ENCODE results near the gene ERBIN.
"Not testable (repeated sequence)": the region's sequence is repeated elsewhere in the genome, so short reads cannot be mapped to it uniquely, and the experiment has no call there.

The ERBIN gene

DNA sequence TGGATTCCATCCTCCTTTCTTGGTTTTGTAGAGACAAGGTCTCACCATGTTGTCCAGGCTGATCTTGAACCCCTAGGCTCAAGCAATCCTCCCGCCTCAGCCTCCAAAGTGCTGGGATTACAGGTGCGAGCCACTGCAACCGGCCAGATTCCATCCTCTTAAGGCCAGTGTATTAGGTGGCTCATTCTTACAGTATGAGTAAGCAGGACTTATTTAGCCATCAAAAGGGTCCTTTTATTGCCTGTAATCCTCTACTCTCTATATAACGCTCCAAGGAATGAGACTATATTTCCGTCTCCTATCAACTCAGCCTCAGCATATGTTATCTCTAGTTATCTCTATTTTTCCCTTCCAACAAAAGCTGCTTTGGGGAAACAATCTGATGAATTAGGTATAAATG is 3.0 kb upstream of the ERBIN start:
- FAIRE-seq, result no peak

DNA sequence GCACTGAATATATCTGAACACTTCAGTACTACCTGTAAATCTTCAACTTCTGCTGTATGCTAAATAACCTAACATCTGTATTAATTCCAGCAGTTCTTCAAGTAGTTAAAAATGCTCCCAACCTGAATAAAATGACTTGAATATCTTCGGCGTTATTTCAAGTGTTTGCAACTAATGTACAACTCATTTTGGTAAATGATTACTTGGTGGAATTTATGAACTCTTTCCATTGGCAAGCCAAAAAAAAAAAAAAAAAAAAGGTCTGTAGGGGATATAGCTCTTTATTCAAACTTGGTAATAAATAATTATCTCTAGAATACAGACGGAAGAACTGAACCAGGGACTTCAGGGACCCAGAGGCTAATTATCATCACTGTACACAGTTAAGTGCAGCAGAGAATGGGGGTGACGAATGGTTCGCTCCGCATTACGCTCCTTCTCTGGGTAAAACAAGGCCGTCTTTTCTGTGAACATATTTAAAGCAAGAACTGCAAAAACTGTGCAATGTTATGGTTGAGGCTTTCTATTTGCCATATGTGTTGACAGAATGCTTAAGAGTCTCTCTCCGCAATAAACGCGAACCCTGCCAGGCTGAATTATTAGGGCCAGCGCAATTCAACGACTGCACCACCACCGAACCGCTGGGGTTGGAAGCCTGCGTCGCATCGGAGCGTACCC is 1.9 kb upstream of the ERBIN start:
- no peak for FAIRE-seq

DNA sequence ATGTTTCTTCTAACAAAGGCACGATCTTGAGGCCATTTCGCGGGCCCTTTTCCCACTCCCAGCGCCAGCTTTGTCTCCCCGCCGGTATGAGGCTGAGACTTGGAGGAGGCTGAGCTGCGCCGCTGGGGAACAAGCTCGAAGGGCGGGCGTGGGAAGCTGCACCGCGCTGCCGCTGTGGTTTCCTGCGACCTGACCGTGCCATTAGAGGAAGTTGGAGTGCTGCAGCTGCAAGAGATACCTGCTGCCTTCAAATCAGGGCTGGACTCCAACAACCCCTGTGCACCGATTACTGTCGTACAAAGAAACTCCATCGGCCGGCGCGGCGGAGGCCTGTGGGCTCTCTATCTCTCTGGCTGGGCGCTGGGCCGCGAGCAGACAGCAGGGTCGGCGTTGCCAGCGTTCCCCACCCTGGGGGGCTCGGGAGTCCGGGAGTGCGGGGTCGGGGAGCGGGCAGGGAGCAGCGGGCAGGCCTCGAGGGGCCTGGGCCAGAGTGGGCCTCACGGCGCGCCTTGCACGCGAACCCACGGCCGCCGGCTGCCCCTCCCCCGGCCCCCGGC is 1.3 kb upstream of the ERBIN start:
- no peak for FAIRE-seq

DNA sequence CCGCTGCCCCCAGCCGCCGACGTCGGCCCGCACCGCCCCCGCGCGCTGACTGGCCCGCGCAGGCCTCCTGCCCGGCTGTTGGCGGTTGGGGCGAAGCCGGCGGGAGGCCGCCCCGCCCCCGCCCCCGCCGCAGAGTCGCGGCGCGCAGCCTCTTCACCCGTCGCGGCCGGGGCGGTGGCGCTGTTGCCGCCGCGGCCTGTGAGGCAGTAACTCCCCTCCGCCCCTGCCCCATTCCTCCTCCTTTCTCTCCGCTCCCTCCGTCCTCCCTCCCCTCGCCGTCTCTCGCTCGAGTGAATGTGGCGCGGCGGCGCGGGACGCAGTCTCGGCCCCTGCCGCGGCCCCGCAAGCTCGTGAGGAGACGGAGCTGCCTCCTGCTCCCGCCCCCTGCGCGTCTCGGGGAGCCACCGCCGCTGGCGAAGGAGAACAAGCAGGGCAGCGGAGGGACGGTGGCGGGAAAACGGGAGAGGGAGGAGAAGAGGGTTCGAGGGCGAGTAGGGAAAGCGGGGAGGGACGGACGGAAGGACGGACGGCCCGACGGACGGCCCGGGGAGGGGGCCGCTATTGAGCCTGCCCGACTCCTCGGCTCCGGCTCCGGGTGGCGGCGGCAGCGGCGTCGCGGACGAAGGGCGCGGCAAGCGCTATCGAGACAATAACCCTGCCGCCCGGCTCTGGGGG is 637 bp upstream of the ERBIN start:
- FAIRE-seq, result no peak

DNA sequence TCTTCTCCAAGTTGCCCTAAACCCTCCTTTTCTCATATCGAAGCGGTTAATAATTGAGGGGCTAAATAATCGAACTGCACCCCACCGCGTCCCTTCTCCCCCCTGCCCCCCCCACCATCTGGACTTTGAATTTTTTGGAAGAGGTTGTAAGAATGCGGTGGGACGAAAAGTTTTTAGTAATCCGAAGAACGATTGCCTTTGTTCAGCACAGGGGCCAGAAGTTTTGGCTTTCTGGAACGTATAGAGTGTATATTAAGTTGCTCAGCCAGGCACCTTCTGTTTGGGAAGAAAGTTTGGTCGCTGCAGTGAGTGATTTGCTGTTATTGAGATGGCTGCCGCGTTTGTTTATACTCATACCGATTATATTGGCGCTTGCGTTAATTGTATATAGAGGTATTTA is 518 bp downstream of the ERBIN start:
- FAIRE-seq, result no peak

DNA sequence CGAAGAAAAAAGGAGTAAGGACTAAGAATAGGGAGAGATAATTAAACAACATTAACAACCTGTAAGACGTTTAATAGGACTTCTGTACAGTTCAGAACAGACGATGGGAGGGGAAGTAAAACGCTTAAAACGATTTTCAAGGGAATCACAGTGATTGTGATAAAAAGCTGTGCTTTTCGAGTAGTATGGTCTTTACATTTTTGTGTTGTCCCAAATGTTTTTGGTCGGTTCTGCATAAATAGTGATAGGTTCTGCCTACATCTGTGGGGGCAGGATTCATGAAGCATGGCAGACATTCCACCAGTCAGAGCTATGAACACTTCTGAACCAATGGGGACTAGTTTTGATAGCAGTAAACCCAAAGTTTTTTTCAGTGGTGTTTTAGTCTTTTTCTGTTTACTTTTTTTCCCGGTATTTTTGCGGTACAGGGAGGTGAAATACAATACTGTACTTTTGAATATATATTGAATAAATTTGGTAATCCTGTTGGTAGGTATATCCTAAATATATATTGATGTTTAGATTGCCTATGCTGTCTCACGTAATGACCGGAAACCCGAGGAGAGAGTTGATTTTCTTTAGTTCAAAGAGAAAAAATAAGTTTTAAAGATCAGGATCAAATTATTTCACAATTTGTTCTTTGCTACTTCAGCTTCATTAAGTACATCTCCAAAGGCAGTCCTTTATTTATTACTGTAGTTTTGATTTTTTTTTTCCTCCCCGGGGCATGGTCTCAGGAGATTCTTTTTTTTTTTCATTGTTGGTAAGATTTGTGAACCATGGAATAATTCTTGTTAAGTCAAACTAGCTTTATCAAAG is 1.3 kb downstream of the ERBIN start:
- no peak for FAIRE-seq

DNA sequence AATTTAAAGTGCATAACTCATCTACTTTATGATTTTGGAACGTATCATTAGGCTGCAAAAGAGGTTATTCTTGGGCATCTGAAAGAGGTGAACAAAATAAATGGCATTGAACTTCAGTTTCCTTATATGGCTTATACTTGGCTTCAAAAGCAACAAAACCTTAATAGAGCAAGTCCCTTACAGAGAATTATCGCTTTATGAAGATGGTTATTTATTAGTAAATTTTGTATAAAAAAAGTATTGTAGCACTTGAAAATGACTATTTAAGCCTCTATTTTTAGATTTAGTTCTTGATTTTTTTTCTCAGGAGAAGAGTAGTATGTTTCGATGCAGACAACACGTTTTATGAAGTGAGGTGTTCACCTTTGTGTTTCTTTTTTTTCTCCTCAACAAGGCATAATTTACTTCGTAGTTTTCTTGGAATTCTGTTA is 2.0 kb downstream of the ERBIN start:
- FAIRE-seq, result peak; percentile 21

DNA sequence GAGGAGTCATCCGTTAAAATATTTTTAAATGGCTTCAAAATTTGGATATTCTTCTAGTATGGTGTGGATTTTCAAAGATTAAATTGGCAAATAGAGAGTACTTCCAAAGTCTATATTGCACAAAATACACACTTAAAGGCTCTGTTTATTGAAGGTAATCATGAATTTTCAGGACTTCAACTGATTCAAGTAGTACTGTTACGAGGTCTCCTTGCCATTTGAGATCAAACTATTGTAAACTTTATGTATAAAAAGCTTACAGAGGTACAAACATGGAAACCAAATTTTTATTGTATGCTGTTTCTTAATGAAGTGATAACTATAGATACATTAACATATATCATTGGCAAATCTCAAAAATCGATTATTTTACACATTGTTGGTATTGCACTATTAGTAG is 2.5 kb downstream of the ERBIN start:
- FAIRE-seq, result no peak

DNA sequence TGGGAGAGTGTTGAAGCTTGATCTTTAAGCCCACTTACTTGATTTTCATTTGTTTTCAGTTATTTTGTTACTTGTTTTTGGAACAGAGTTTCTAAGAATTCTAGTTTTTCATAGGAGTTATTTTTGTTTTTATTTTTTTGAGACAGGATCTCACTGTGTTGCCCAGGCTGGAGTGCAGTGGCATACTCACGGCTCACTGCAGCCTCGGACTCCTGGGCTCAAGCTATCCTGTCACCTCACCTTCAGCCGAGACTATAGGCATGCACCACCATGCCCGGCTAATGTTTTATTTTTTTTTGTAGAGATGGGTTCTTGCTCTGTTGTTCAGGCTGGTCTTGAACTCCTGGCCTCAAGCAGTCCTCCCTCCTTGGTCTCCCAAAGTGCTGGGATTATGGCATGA is 6.3 kb downstream of the ERBIN start:
- no peak for FAIRE-seq

DNA sequence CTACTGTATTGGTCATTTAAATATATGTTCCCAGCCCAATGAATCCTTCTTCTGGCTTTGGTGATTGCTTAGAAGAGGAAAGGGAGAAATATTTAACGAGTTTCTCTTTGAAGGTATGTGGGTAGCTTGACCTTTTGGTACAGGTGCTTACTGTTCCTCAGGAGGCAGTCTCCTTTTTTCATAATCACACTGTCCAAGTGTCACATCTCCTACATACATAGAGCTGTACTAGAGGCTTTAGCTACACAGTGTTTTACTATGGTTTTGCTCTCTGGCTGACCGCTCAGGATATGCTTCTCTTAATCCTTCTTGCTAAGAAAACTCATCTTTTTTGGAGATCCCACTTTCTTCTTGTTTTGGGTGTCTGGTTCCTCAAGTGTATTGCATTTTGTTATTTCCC is 6.9 kb downstream of the ERBIN start:
- FAIRE-seq, result no peak

DNA sequence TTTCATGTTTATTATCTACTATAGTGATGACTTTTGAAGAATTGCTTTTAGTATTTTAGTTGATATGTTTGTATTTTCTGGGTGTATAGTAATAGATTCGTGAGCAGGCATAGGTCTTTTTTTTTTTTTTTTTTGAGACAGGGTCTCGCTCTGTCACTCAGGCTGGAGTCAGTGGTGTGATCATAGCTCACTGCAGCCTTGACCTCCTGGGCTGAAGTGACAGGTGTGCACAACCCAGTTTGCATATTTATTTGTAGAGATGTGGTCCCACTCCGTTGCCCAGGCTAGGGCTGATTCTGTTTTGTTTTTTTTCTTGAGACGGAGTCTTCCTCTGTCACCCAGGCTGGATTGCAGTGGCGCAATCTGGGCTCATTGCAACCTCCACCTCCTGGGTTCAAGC is 11.9 kb downstream of the ERBIN start:
- FAIRE-seq, result no peak

DNA sequence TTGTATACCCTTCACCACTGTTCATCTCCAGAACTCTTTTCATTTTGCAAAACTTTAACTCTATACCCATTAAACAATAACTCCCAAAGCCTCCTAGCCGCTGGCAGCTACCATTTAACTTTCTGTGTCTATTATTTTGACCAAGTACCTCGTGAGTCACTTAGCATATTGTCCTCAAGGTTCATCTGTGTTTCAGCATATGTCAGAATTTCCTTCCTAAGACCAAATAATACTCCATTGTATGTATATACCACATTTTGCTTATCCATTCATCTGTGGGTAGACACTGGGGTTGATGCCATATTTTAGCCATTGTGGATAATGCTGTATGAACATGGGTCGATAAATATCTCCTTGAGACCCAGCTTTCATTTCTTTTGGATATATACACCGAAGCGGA is 17.4 kb downstream of the ERBIN start:
- FAIRE-seq, result no peak

DNA sequence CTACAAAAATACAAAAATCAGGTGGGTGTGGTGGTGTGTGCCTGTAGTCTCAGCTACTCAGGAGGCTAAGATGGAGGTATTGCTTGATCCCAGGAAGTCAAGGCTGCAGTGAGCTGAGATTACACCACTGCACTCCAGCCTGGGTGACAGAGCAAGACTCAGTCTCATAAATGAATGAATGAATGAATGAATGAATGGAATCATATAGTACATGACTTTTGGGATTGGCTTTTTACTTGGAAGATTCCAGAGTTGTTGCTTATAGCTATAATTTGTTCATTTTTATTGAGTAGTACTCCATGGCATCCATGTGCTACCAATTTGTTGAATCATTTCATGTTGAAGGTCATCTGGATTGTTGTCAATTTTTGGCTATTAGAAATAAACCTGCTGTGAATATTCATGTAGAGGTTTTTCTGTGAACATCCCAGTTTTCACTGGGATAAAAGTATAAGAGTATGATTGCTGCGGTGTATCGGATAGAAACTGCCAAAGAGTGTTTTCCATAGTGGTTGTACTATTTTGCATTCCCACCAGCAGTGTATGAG is 19.9 kb downstream of the ERBIN start:
- FAIRE-seq, result no peak

DNA sequence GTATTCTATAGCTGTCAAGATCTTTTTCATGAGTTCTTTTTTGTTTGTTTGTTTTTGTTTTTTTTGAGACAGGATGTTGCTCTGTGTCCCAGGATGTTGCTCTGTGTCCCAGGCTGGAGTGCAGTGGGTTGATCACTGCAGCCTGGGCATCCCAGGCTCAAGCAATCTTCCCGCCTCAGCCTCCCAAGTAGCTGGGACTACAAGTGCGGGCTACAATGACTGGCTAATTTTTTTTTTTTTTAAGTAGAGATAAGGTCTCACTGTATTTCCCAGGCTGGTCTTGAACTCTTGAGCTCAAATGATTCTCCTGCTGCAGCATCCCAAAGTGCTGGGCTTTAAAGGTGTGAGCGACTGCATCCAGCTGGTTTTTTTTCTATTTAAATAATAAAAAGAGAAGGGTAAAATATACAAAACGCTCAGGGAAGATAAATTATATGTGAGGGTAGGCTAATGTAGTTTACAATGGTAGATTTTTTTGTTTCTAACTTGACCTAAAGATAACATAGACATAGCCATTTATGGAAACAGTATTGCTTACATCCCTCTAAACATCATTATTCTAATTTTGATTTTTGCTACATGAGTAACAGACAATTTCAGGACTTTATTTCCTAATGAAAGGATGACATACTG is 21.9 kb downstream of the ERBIN start:
- no peak for FAIRE-seq

DNA sequence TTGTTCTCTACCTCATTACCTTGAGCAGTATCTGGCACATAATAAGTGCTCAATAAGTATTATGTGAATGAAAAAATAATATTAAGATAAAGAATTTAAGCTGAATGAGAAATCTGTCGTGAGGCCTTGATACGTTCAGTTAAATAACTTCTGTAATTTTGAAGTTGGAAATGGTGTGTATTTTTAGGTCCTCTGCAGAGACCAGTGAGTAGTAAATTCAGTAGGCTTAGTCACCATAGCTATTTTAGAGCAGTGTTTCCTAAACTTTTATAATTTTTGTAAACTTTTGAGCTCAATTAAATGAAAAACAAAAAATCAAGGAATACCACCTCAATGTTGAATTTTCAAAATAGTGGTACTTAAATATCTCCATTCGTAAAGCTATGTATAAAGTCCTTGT is 25.0 kb downstream of the ERBIN start:
- FAIRE-seq, result no peak

DNA sequence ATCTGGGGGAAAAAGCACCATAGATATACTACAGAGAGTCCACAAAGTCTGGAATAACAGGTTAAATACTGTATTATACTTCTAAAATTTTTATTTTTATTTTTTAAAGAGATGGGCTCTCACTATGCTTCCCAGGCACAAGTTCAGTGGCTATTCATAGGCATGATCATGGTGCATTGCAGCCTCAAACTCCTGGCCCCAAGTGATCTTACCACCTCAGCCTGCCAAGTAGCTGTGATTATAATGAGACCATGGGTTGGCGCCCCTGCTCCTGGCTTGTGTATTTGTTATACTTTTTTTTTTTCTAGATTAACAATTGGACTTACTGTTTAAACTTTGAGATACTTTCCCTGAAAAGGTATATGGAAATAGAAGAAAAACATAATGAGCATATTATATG is 25.9 kb downstream of the ERBIN start:
- FAIRE-seq, result no peak

DNA sequence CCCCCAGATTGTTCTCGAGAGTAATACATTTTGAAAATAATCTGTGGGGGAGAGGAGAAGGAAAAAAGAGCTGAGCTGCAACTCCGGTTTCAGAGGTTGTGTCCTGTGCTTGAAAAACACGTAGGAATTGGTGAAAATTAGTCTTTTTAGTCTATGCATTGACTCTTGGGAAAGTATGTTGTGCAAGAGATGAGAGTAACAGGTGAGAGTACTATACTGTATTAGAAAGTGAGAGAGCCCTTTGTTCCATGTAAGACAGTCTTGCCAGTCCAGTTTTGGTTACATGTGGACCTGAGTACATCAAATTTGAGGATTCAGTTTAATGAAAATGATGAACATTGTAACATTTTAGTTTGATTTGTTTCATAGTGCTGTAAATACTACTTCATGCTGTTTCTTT is 27.8 kb downstream of the ERBIN start:
- FAIRE-seq, result no peak

DNA sequence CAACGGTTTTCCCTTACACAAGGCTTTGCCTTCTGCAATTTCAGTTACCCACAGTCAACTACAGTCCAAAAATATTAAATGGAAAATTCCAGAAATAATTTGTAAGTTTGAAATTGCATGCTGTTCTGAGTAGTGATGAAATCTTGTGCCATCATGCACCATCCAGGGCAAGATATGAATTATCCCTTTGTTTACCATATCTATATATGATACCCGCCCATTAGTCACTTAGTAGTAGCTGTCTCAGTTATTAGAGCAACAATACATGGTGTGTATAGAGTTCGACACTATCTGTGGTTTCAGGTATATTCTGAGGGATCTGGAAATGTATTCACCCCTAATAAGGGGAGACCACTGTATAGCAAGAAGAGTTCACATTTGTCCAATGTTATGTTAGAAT is 29.4 kb downstream of the ERBIN start:
- no peak for FAIRE-seq

DNA sequence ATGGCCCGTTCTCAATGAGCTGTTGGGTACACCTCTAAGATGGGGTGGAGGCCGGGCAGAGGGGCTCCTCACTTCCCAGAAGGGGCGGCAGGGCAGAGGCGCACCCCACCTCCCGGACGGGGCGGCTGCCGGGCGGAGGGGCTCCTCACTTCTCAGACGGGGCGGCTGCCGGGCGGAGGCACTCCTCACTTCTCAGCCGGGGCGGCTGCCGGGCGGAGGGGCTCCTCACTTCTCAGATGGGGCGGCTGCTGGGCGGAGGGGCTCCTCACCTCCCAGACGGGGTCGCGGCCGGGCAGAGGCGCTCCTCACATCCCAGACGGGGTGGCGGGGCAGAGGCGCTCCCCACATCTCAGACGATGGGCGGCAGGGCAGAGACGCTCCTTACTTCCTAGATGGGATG is 31.3 kb downstream of the ERBIN start:
- FAIRE-seq, result not testable (repeated sequence)

DNA sequence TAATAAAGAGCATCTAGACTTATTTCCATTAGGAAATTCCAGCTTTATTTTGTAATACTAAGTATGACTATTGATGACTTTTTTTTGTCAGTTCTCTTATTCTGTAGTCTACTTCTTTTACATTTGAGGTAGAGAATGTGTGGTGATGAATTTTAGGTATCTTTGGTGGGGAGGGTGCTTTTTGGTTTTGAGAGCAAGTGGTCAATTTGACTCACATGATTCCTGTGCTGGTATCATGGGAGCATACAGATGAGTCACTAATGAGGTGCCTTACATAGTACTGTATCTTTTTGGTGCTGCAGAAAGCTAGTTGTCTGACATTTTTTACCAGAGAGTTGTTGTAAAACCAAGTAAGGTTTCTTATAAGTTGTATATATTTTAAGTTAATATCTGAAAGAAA is 35.3 kb downstream of the ERBIN start:
- no peak for FAIRE-seq

DNA sequence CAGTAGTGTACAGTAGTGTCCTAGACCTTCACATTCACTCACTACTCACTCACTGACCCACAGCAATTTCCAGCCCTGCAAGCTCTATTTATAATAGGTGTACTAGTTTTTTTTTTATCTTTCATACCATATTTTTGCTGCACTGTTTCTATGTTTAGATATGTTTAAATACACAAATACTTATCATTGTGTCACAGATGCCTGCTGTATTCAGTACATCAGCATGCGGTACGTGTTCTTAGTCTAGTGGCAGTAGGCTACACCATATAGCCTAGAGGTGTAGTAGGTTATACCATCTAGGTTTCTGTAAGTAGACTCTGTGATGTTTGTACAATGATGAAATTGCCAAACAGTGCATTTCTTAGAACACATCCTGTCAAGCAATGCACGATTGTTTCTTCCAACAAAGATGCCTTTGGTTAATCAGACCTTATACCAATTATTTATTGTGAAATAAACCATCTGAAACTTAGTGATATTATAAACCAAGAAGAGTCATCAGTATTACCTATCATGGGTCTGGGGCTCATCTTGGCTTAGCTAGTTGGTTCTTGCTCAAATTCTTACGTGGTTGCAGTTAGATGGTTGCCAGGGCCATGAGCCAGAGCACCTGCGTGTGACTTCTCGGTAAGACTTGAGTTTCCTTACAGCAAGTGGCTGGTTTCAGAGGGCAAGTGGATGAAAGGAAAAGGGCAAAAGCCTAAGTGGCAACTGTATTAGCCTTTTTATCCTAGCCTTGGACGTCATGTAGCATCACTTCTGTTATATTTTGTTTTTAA is 41.1 kb downstream of the ERBIN start:
- no peak for FAIRE-seq
